MM.1S (cell line): ENCODE results near the gene ILF3.

Source experiments
- CTCF ChIP-seq: fragments of 300-600 bp; sonication (generic); IDR thresholded peaks from 2 replicates; pipeline ENCODE4 v1.5.1; 2016; ENCODE audit warnings: antibody characterized with exemption, low read length, mixed read lengths
- EZH2 ChIP-seq: fragments of 300-600 bp; sonication (generic); optimal IDR thresholded peaks from 2 replicates; pipeline ENCODE3; 2017; ENCODE audit warnings: low read depth, mild to moderate bottlenecking, antibody characterized with exemption, low read length, mixed read lengths
- EZH2phosphoT487 ChIP-seq: fragments of 300-600 bp; sonication (generic); IDR thresholded peaks from 2 replicates; pipeline ENCODE4 v1.6.1; 2018; ENCODE audit warnings: antibody characterized with exemption, low read length

DNA sequence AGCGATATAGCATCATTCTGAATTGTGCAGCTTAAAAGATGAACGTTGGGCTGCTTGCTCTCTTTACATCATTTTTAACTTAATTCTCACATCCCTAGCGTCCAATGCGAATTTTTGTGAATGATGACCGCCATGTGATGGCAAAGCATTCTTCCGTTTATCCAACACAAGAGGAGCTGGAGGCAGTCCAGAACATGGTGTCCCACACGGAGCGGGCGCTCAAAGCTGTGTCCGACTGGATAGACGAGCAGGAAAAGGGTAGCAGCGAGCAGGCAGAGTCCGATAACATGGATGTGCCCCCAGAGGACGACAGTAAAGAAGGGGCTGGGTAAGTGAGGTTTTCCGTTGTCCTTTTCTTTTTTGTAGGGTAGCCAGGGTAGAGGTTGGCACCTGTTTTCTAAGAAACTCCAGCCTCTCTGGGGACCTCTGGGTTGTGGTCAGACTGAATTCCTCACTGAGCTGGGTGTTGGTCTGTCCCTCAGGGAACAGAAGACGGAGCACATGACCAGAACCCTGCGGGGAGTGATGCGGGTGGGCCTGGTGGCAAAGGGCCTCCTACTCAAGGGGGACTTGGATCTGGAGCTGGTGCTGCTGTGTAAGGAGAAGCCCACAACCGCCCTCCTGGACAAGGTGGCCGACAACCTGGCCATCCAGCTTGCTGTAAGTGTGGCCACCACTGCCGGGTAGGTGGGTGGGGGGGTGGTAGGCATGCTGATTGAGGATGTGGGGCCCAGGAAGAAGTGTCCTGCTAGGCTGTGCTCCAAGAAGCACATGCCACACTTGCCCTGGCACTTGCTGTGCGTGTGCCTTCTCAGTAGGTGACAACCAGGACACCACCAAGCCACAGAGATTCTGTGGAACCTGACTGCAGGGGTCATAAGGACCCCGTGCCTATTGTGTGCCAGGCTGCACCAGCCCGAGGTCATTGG is 17.0 kb downstream of the ILF3 start:
- no peak for TF ChIP-seq EZH2
- TF ChIP-seq CTCF: no peak
- TF ChIP-seq EZH2phosphoT487: no peak
